ENCODE data around the gene TINCR.

TINCR gene

DNA sequence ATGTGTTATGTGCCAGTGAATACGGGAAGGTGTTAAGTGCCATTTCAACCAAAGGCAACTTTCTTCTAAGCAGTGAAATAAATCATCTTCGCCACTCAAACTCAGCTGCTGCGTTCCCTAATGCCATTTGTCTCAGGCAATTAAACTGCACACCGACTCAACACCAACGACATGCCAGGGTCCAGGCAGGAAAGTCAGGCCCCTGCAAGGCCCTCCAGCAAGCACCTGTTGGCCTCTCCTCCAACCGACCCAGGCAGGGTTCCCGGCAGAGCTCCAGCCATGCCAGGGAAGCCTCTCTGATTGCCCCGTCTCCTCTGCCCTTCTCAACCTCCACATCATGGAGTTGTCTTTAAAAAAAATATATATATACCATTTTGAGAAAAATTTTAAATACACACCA is 33.0 kb upstream of the TINCR start:
- peaks cover 93% of the 10 kb centered on the region for H3K36me3 ChIP-seq (ENCODE audit: control insufficient read depth, insufficient read depth, low read length, severe bottlenecking)
- no peaks in the 10 kb centered on the region for H3K27me3 ChIP-seq (replicated peaks; ENCODE audit: control insufficient read depth, insufficient read depth, low read length)
- peaks cover 2% of the 10 kb centered on the region for H3K4me1 ChIP-seq (ENCODE audit: control insufficient read depth, insufficient read depth, low read length)
- H3K9ac ChIP-seq (ENCODE audit: low read length), result no peak overlapping the region
- no peak for DNase-seq (ENCODE audit: low read depth)
- no peaks in the 10 kb centered on the region for H3K9me3 ChIP-seq (ENCODE audit: control insufficient read depth, low read length)
- H3K4me3 ChIP-seq (ENCODE audit: low read length), result no peak overlapping the region

DNA sequence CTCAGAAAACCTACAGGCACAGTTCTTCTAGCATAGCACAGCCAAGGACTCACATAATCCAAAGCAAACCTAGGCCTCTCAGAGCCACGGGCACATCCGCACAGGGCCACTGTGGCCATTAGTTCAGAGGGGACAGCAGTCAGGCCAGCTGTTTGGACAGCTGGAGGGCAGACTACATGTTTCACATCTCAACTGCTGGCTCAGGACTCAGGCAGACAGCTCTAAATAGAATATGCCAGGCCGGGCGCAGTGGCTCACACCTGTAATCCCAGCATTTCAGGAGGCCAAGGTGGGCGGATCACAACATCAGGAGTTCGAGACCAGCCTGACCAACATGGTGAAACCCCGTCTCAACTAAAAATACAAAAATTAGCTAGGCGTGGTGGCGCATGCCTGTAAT is 28.0 kb upstream of the TINCR start:
- H3K4me3 ChIP-seq (ENCODE audit: low read length), result no peak overlapping the region
- H3K4me1 ChIP-seq (ENCODE audit: control insufficient read depth, insufficient read depth, low read length), result no peaks in the 10 kb centered on the region
- H3K9ac ChIP-seq (ENCODE audit: low read length), result no peak overlapping the region
- H3K9me3 ChIP-seq (ENCODE audit: control insufficient read depth, low read length), result no peaks in the 10 kb centered on the region
- no peaks in the 10 kb centered on the region for H3K27me3 ChIP-seq (replicated peaks; ENCODE audit: control insufficient read depth, insufficient read depth, low read length)
- H3K36me3 ChIP-seq (ENCODE audit: control insufficient read depth, insufficient read depth, low read length, severe bottlenecking), result peaks cover 98% of the 10 kb centered on the region
- no peak for DNase-seq (ENCODE audit: low read depth)

DNA sequence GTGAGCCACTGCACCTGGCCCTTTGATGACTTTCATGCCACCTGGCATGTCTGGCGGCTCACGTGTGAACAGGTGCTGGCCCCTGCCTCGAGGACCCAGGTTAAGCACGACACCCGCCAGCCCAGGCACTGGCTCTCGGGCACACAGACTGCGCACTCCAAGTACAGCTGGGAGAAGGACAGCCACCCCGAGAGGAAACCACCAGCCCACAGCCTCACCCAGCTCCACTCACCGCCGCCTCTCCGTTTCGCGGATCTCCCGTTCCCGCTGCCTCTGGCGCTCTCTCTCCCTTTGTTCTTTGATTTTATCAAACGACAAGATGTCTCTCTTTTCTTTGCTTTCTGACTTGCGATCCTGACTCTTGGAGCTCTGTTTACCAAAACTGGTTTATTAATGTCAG is 27.4 kb upstream of the TINCR start:
- no peaks in the 10 kb centered on the region for H3K4me1 ChIP-seq (ENCODE audit: control insufficient read depth, insufficient read depth, low read length)
- no peak overlapping the region for H3K9ac ChIP-seq (ENCODE audit: low read length)
- DNase-seq (ENCODE audit: low read depth), result no peak
- peaks cover 98% of the 10 kb centered on the region for H3K36me3 ChIP-seq (ENCODE audit: control insufficient read depth, insufficient read depth, low read length, severe bottlenecking)
- no peaks in the 10 kb centered on the region for H3K9me3 ChIP-seq (ENCODE audit: control insufficient read depth, low read length)
- no peaks in the 10 kb centered on the region for H3K27me3 ChIP-seq (replicated peaks; ENCODE audit: control insufficient read depth, insufficient read depth, low read length)
- no peak overlapping the region for H3K4me3 ChIP-seq (ENCODE audit: low read length)

DNA sequence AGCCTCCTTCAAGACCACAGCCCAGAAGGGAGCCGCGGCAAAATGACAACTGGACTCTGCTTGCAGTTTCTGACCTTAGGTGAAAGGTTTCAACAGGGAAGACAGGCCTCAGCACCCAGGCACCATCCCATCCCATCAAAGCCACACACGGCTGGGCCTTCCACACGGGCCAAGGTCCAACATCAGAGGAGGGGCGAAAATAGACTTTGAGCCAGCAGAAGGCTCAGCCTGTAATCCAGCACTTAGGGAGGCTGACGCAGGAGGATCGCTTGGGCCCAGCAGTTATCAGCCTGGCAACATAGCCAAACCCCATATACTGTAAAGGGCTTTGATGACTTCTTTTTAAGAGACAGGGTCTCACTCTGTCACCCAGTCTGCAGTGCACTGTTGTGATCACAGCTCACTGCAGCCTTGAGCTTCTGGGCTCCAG is 26.8 kb upstream of the TINCR start:
- H3K27me3 ChIP-seq (replicated peaks; ENCODE audit: control insufficient read depth, insufficient read depth, low read length), result no peaks in the 10 kb centered on the region
- no peak for DNase-seq (ENCODE audit: low read depth)
- no peak overlapping the region for H3K4me3 ChIP-seq (ENCODE audit: low read length)
- peaks cover 98% of the 10 kb centered on the region for H3K36me3 ChIP-seq (ENCODE audit: control insufficient read depth, insufficient read depth, low read length, severe bottlenecking)
- H3K9me3 ChIP-seq (ENCODE audit: control insufficient read depth, low read length), result no peaks in the 10 kb centered on the region
- H3K4me1 ChIP-seq (ENCODE audit: control insufficient read depth, insufficient read depth, low read length), result no peaks in the 10 kb centered on the region
- H3K9ac ChIP-seq (ENCODE audit: low read length), result no peak overlapping the region

GRCh38 chr19:5593343-5594255 is 25.8 kb upstream of the TINCR start:
- no peak overlapping the region for H3K4me3 ChIP-seq (ENCODE audit: low read length)
- H3K9me3 ChIP-seq (ENCODE audit: control insufficient read depth, low read length), result no peaks in the 10 kb centered on the region
- H3K9ac ChIP-seq (ENCODE audit: low read length), result no peak overlapping the region
- H3K4me1 ChIP-seq (ENCODE audit: control insufficient read depth, insufficient read depth, low read length), result no peaks in the 10 kb centered on the region
- DNase-seq (ENCODE audit: low read depth), result no peak
- peaks cover 98% of the 10 kb centered on the region for H3K36me3 ChIP-seq (ENCODE audit: control insufficient read depth, insufficient read depth, low read length, severe bottlenecking)
- no peaks in the 10 kb centered on the region for H3K27me3 ChIP-seq (replicated peaks; ENCODE audit: control insufficient read depth, insufficient read depth, low read length)

DNA sequence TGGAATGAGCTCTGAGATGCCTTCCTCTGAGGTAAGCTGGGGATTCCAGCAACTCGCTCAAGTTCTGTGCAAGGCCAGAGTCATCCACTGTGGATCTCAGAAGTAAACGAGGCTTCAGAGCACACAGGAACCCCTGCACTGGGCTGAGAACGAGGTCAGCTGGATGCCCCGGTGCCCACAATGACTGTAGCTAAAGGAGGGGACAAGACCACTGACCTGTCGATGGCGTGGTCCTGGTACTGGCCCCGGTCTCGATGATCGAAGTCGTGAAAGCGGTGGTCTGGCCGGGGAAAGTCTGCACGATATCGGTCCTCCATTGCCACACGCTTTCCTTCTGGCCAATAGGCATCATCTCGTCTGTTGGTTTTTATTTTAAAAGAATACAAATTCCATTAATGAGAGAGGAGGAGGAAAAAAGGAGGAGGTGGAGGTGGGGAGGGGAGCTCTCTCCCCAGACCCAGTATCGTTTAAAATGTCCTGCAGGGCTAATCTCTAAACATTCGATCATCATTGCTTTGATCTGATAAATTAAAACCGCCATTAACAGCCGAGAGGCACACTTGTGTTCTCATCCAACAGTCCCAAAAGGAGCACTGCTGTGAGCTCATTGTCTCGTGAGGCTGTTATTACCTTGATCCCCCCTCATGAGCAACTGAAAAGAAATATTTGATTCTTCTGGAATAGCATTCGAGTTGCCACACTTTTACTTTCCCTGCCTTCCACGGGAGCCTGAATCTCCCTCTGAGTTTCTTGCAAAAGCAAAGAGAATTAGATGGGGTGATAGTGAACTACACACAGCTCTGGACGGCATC is 25.0 kb upstream of the TINCR start:
- Histone ChIP-seq H3K9ac (ENCODE audit: low read length) (no peak overlapping the region), H3K9me3 (ENCODE audit: control insufficient read depth, low read length) (no peaks in the 10 kb centered on the region), H3K27me3 (replicated peaks; ENCODE audit: control insufficient read depth, insufficient read depth, low read length) (no peaks in the 10 kb centered on the region), H3K36me3 (ENCODE audit: control insufficient read depth, insufficient read depth, low read length, severe bottlenecking) (peaks cover 98% of the 10 kb centered on the region), H3K4me1 (ENCODE audit: control insufficient read depth, insufficient read depth, low read length) (no peaks in the 10 kb centered on the region), H3K4me3 (ENCODE audit: low read length) (no peak overlapping the region)
- DNase-seq (ENCODE audit: low read depth), result no peak

GRCh38 chr19:5591476-5591875 is 23.7 kb upstream of the TINCR start:
- no peak overlapping the region for H3K9ac ChIP-seq (ENCODE audit: low read length)
- no peaks in the 10 kb centered on the region for H3K27me3 ChIP-seq (replicated peaks; ENCODE audit: control insufficient read depth, insufficient read depth, low read length)
- no peaks in the 10 kb centered on the region for H3K9me3 ChIP-seq (ENCODE audit: control insufficient read depth, low read length)
- no peaks in the 10 kb centered on the region for H3K4me1 ChIP-seq (ENCODE audit: control insufficient read depth, insufficient read depth, low read length)
- no peak for DNase-seq (ENCODE audit: low read depth)
- peaks cover 98% of the 10 kb centered on the region for H3K36me3 ChIP-seq (ENCODE audit: control insufficient read depth, insufficient read depth, low read length, severe bottlenecking)
- H3K4me3 ChIP-seq (ENCODE audit: low read length), result no peak overlapping the region

GRCh38 chr19:5590865-5591154 is 23.1 kb upstream of the TINCR start:
- Histone ChIP-seq H3K9ac (ENCODE audit: low read length) (no peak overlapping the region), H3K36me3 (ENCODE audit: control insufficient read depth, insufficient read depth, low read length, severe bottlenecking) (peaks cover 96% of the 10 kb centered on the region), H3K4me3 (ENCODE audit: low read length) (no peak overlapping the region), H3K9me3 (ENCODE audit: control insufficient read depth, low read length) (no peaks in the 10 kb centered on the region), H3K27me3 (replicated peaks; ENCODE audit: control insufficient read depth, insufficient read depth, low read length) (no peaks in the 10 kb centered on the region), H3K4me1 (ENCODE audit: control insufficient read depth, insufficient read depth, low read length) (peaks cover 6% of the 10 kb centered on the region)
- DNase-seq (ENCODE audit: low read depth), result no peak

- H3K9me3 ChIP-seq (ENCODE audit: control insufficient read depth, low read length), result no peaks in the 10 kb centered on the region
- H3K27me3 ChIP-seq (replicated peaks; ENCODE audit: control insufficient read depth, insufficient read depth, low read length), result no peaks in the 10 kb centered on the region
- H3K9ac ChIP-seq (ENCODE audit: low read length), result no peak overlapping the region
- peaks cover 11% of the 10 kb centered on the region for H3K4me1 ChIP-seq (ENCODE audit: control insufficient read depth, insufficient read depth, low read length)
- H3K4me3 ChIP-seq (ENCODE audit: low read length), result no peak overlapping the region
- no peak for DNase-seq (ENCODE audit: low read depth)
- peaks cover 91% of the 10 kb centered on the region for H3K36me3 ChIP-seq (ENCODE audit: control insufficient read depth, insufficient read depth, low read length, severe bottlenecking)
Observed at GRCh38 chr19:5590151-5590864, 22.6 kb upstream of the TINCR start.

GRCh38 chr19:5588906-5589676 is 21.3 kb upstream of the TINCR start:
- Histone ChIP-seq H3K36me3 (ENCODE audit: control insufficient read depth, insufficient read depth, low read length, severe bottlenecking) (peaks cover 79% of the 10 kb centered on the region), H3K4me3 (ENCODE audit: low read length) (no peak overlapping the region), H3K9me3 (ENCODE audit: control insufficient read depth, low read length) (no peaks in the 10 kb centered on the region), H3K9ac (ENCODE audit: low read length) (no peak overlapping the region), H3K4me1 (ENCODE audit: control insufficient read depth, insufficient read depth, low read length) (peaks cover 14% of the 10 kb centered on the region), H3K27me3 (replicated peaks; ENCODE audit: control insufficient read depth, insufficient read depth, low read length) (no peaks in the 10 kb centered on the region)
- no peak for DNase-seq (ENCODE audit: low read depth)
